ENCODE results near the gene SMIM8. TPM values are rescaled to one million over a fixed set of nuclear protein-coding genes. Genes with fewer than 3 reads are reported as not detected.

The SMIM8 gene
- polyA plus RNA-seq, 2 donors: 2.8 to 4.0 TPM

GRCh38 chr6:87373377-87373776, 51.0 kb downstream of the SMIM8 start:
- Histone ChIP-seq H3K4me1 (ENCODE audit: control insufficient read depth in 2 of 2, insufficient read depth in 2 of 2, low read length in 1 of 2) (no peaks in the 10 kb centered on the region), H3K27ac (ENCODE audit: low read depth in 2 of 2, low read length in 1 of 2) (no peak overlapping the region), H3K36me3 (ENCODE audit: control insufficient read depth in 2 of 2, insufficient read depth in 2 of 2, low read length in 1 of 2) (no peaks in the 10 kb centered on the region), H3K27me3 (ENCODE audit: control insufficient read depth in 1 of 2, insufficient read depth in 2 of 2, low read length in 2 of 2) (no peaks in the 10 kb centered on the region), H3K9me3 (ENCODE audit: control insufficient read depth in 2 of 2, insufficient read depth in 1 of 2, low read depth in 1 of 2, low read length in 1 of 2) (peaks cover 0 to 3% of the 10 kb centered on the region in 2 donors), H3K4me3 (ENCODE audit: low read depth in 1 of 2, low read length in 2 of 2) (no peak overlapping the region)
- 93 to 95% methylated on average over 2 of the region's 2 CpGs for WGBS, 2 donors

GRCh38 chr6:87375315-87375714, 52.9 kb downstream of the SMIM8 start:
- H3K27me3 ChIP-seq (ENCODE audit: control insufficient read depth in 1 of 2, insufficient read depth in 2 of 2, low read length in 2 of 2): no peaks in the 10 kb centered on the region
- H3K27ac ChIP-seq (ENCODE audit: low read depth in 2 of 2, low read length in 1 of 2): no peak overlapping the region
- WGBS, 2 donors: 57 to 58% methylated on average over 2 of the region's 2 CpGs

DNA sequence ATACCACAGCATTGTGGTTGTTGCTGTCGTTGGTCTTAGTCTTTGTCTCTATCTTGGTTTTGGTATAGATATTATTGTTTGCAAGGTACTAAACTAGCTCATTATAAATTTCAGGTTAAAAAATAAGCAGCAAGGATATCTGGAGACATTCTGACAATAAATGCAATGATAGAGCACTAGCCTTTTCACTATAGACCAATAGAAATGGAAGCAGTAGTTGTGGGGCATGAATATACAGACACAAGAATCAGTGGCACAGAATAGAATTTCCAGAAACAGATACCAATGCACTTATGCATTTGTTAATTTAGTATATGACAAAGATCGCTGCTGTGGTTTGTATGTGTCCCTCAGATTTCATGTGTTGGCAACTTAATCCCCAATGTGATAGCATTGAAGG, 54.3 kb downstream of the SMIM8 start:
- Histone ChIP-seq H3K9me3 (ENCODE audit: control insufficient read depth in 2 of 2, insufficient read depth in 1 of 2, low read depth in 1 of 2, low read length in 1 of 2) (no peaks in the 10 kb centered on the region), H3K36me3 (ENCODE audit: control insufficient read depth in 2 of 2, insufficient read depth in 2 of 2, low read length in 1 of 2) (no peaks in the 10 kb centered on the region), H3K27ac (ENCODE audit: low read depth in 2 of 2, low read length in 1 of 2) (no peak overlapping the region), H3K4me3 (ENCODE audit: low read depth in 1 of 2, low read length in 2 of 2) (no peak overlapping the region), H3K4me1 (ENCODE audit: control insufficient read depth in 2 of 2, insufficient read depth in 2 of 2, low read length in 1 of 2) (no peaks in the 10 kb centered on the region), H3K27me3 (ENCODE audit: control insufficient read depth in 1 of 2, insufficient read depth in 2 of 2, low read length in 2 of 2) (no peaks in the 10 kb centered on the region)
- 92 to 94% methylated on average over 2 of the region's 2 CpGs for WGBS, 2 donors

More at GRCh38 chr6:87375315-87375714, 52.9 kb downstream of the SMIM8 start:
- H3K4me3 ChIP-seq (ENCODE audit: low read depth in 1 of 2, low read length in 2 of 2): no peak overlapping the region
- H3K9me3 ChIP-seq (ENCODE audit: control insufficient read depth in 2 of 2, insufficient read depth in 1 of 2, low read depth in 1 of 2, low read length in 1 of 2): no peaks in the 10 kb centered on the region
- H3K36me3 ChIP-seq (ENCODE audit: control insufficient read depth in 2 of 2, insufficient read depth in 2 of 2, low read length in 1 of 2): no peaks in the 10 kb centered on the region
- no peaks in the 10 kb centered on the region for H3K4me1 ChIP-seq (ENCODE audit: control insufficient read depth in 2 of 2, insufficient read depth in 2 of 2, low read length in 1 of 2)

DNA sequence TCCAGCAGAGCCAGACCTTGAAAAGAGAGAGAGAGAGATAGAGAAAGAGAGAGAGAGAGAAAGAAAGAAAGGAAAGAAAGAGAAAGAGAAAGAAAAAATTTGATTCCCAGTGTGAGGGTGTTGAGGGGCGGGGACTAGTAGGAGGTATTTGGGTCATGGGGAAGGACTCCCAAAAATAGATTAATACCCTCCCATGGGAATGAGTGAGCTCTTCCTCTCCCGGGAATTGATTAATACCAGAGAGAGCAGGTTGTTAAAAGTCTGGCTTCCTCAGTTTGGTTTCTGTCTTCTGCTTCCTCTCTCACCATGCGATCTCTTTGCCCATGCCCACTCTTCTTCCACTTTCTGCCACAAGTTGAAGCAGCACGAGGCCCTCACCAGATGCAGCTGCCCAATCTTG, 56.6 kb downstream of the SMIM8 start:
- Histone ChIP-seq H3K4me1 (ENCODE audit: control insufficient read depth in 2 of 2, insufficient read depth in 2 of 2, low read length in 1 of 2) (no peaks in the 10 kb centered on the region), H3K27me3 (ENCODE audit: control insufficient read depth in 1 of 2, insufficient read depth in 2 of 2, low read length in 2 of 2) (no peaks in the 10 kb centered on the region), H3K4me3 (ENCODE audit: low read depth in 1 of 2, low read length in 2 of 2) (no peak overlapping the region), H3K36me3 (ENCODE audit: control insufficient read depth in 2 of 2, insufficient read depth in 2 of 2, low read length in 1 of 2) (no peaks in the 10 kb centered on the region), H3K27ac (ENCODE audit: low read depth in 2 of 2, low read length in 1 of 2) (no peak overlapping the region), H3K9me3 (ENCODE audit: control insufficient read depth in 2 of 2, insufficient read depth in 1 of 2, low read depth in 1 of 2, low read length in 1 of 2) (no peaks in the 10 kb centered on the region)
- WGBS, 2 donors: 77 to 88% methylated on average over 4 of the region's 4 CpGs

DNA sequence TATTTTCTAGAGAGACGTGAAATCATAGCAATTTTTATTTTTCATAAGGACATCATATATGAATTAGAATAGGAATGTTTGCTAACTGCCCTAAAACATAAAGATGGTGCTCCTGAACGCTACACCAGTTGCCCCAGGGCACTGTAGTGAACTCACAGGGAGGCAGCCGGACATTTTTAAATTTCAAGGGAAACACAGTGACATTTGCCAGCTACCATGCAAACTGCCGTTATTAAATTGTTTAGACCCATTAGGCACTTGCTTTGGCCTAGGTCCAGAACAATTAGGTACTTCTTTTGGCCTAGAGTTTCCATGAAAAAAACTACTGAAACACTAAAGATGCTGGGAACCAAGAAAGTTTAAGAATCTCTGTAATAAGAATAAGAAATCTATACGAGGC, 60.5 kb downstream of the SMIM8 start:
- no peaks in the 10 kb centered on the region for H3K9me3 ChIP-seq (ENCODE audit: control insufficient read depth in 2 of 2, insufficient read depth in 1 of 2, low read depth in 1 of 2, low read length in 1 of 2)
- no peaks in the 10 kb centered on the region for H3K36me3 ChIP-seq (ENCODE audit: control insufficient read depth in 2 of 2, insufficient read depth in 2 of 2, low read length in 1 of 2)
- 82 to 91% methylated on average over 5 of the region's 5 CpGs for WGBS, 2 donors
- H3K4me3 ChIP-seq (ENCODE audit: low read depth in 1 of 2, low read length in 2 of 2): no peak overlapping the region
- H3K4me1 ChIP-seq (ENCODE audit: control insufficient read depth in 2 of 2, insufficient read depth in 2 of 2, low read length in 1 of 2): no peaks in the 10 kb centered on the region
- H3K27ac ChIP-seq (ENCODE audit: low read depth in 2 of 2, low read length in 1 of 2): no peak overlapping the region
- H3K27me3 ChIP-seq (ENCODE audit: control insufficient read depth in 1 of 2, insufficient read depth in 2 of 2, low read length in 2 of 2): no peaks in the 10 kb centered on the region

DNA sequence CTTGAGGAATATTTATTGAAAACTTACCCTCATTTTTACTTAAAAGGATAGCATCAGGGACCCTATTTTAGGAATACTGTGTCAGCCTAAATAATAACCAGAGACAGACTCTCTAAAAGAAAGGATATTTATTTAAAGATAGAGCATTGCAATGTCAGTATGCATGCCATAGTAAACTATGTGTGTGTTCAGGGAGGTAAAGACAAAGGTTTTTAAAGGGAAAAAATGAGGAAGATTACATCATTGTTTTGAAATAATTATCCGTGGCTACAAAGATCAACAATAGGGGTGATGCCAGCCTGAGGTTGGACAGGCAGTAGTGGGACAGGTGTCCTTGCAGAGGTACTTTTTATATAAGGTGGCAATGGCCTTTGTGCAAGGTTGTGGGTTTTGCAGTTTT, 61.6 kb downstream of the SMIM8 start:
- Histone ChIP-seq H3K4me3 (ENCODE audit: low read depth in 1 of 2, low read length in 2 of 2) (no peak overlapping the region), H3K27me3 (ENCODE audit: control insufficient read depth in 1 of 2, insufficient read depth in 2 of 2, low read length in 2 of 2) (no peaks in the 10 kb centered on the region), H3K9me3 (ENCODE audit: control insufficient read depth in 2 of 2, insufficient read depth in 1 of 2, low read depth in 1 of 2, low read length in 1 of 2) (no peaks in the 10 kb centered on the region), H3K36me3 (ENCODE audit: control insufficient read depth in 2 of 2, insufficient read depth in 2 of 2, low read length in 1 of 2) (no peaks in the 10 kb centered on the region), H3K4me1 (ENCODE audit: control insufficient read depth in 2 of 2, insufficient read depth in 2 of 2, low read length in 1 of 2) (no peaks in the 10 kb centered on the region), H3K27ac (ENCODE audit: low read depth in 2 of 2, low read length in 1 of 2) (no peak overlapping the region)
- WGBS, 2 donors: 56 to 68% methylated on average over 1 of the region's 1 CpG

DNA sequence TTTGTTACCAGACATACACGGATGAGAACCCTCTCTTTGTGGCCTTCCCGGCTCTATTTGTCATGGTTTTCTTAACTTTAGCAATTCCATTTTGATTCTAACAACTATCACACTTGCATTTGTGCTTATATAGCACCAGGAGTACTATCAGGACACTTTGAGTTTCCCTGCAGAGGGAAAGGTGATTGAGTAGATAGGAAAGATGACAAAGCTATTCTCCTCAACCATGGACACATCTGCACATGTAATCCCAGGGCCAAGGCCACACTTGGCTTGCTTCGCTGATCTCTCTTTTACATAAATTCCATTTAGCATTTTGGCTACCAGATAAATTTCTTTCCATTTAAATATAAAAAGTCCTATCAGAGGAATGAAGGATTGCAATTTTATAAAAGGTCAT, 62.1 kb downstream of the SMIM8 start:
- WGBS, 2 donors: 75 to 81% methylated on average over 3 of the region's 3 CpGs
- Histone ChIP-seq H3K4me1 (ENCODE audit: control insufficient read depth in 2 of 2, insufficient read depth in 2 of 2, low read length in 1 of 2) (no peaks in the 10 kb centered on the region), H3K27me3 (ENCODE audit: control insufficient read depth in 1 of 2, insufficient read depth in 2 of 2, low read length in 2 of 2) (no peaks in the 10 kb centered on the region), H3K27ac (ENCODE audit: low read depth in 2 of 2, low read length in 1 of 2) (no peak overlapping the region), H3K9me3 (ENCODE audit: control insufficient read depth in 2 of 2, insufficient read depth in 1 of 2, low read depth in 1 of 2, low read length in 1 of 2) (no peaks in the 10 kb centered on the region), H3K36me3 (ENCODE audit: control insufficient read depth in 2 of 2, insufficient read depth in 2 of 2, low read length in 1 of 2) (no peaks in the 10 kb centered on the region), H3K4me3 (ENCODE audit: low read depth in 1 of 2, low read length in 2 of 2) (no peak overlapping the region)

DNA sequence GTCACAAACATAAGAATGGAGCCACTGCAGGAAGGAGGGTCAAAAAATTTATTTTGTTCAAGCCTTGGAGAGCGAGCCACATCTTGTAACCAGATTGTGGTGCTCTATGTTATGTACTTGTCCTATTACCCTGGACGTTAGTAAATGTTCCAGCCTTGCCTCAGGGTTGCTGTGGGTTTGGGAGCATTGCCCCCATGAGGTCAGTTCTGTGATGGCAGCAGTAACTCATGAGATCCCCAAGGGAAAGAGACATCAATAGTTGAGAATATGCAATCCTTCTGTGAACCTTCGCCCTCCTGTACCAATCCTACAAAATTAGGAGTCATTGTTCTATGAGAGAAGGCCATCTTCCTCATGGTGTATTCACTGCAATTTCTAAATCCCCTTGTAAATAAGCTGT, 68.9 kb downstream of the SMIM8 start:
- Histone ChIP-seq H3K4me3 (ENCODE audit: low read depth in 1 of 2, low read length in 2 of 2) (no peak overlapping the region), H3K9me3 (ENCODE audit: control insufficient read depth in 2 of 2, insufficient read depth in 1 of 2, low read depth in 1 of 2, low read length in 1 of 2) (no peaks in the 10 kb centered on the region), H3K27ac (ENCODE audit: low read depth in 2 of 2, low read length in 1 of 2) (no peak overlapping the region), H3K36me3 (ENCODE audit: control insufficient read depth in 2 of 2, insufficient read depth in 2 of 2, low read length in 1 of 2) (no peaks in the 10 kb centered on the region), H3K4me1 (ENCODE audit: control insufficient read depth in 2 of 2, insufficient read depth in 2 of 2, low read length in 1 of 2) (no peaks in the 10 kb centered on the region), H3K27me3 (ENCODE audit: control insufficient read depth in 1 of 2, insufficient read depth in 2 of 2, low read length in 2 of 2) (no peaks in the 10 kb centered on the region)
- WGBS, 2 donors: 58 to 60% methylated on average over 3 of the region's 3 CpGs

Other genes starting within 250 kb of the SMIM8 start
- not detected for gene CGA, start 227.5 kb upstream of the SMIM8 start, polyA plus RNA-seq
- 1 to 10 TPM; 4.2 to 6.1 TPM for gene ZNF292, start 167.0 kb upstream of the SMIM8 start, polyA plus RNA-seq
- not detected for gene GJB7, start 6.7 kb downstream of the SMIM8 start, polyA plus RNA-seq
- 1 to 10 TPM in 1 of 2 donors, under 1 TPM in 1; 0.16 to 1.8 TPM for gene C6orf163, start 22.2 kb downstream of the SMIM8 start, polyA plus RNA-seq
- under 1 TPM; 0.04 to 0.06 TPM for gene CFAP206, start 85.4 kb downstream of the SMIM8 start, polyA plus RNA-seq
- gene SLC35A1, start 150.4 kb downstream of the SMIM8 start, polyA plus RNA-seq: 10 to 100 TPM in 1 of 2 donors, 1 to 10 TPM in 1; 8.0 to 14.5 TPM

Measured in esophagus (tissue), 2 donors.